Measurements from ENCODE around the gene JPH2.
A peak's percentile ranks its signal among the peaks of the same experiment; 100 is the strongest.

JPH2 gene

DNA sequence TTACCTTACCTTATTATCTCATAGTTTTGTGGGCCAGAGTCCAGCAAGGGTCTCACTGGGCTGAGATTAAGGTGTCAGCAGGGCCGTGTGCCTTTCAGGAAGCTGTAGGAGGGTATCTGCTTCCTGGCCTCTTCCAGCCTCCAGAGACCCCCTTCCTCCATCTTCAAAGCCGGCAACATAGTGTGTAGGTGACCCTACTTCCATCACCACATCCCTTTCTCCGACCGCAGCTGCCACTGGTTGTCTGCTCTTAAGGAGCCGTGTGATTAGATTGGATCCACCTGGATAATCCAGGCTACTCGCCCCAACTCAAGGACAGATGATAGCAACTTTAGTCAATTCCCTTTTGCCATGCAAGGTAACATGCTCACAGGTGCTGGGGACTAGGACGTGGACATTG is 91.2 kb downstream of the JPH2 start:
- no peak for DNase-seq

DNA sequence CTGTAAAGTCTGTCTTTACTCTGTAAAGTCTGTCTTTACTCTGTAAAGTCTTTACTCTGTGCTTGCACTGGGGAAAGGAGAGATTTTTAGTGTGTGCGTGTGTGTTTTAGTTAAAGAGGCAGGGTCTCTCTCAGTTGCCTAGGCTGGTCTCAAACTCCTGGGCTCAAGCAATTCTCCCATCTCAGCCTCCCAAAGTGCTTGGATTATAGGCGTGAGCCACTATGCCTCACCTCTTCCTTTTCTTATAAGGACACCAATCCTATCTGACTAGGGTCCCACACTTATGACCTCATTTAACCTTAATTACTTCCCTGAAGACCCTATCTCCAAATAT is 93.8 kb downstream of the JPH2 start:
- no peak for DNase-seq

DNA sequence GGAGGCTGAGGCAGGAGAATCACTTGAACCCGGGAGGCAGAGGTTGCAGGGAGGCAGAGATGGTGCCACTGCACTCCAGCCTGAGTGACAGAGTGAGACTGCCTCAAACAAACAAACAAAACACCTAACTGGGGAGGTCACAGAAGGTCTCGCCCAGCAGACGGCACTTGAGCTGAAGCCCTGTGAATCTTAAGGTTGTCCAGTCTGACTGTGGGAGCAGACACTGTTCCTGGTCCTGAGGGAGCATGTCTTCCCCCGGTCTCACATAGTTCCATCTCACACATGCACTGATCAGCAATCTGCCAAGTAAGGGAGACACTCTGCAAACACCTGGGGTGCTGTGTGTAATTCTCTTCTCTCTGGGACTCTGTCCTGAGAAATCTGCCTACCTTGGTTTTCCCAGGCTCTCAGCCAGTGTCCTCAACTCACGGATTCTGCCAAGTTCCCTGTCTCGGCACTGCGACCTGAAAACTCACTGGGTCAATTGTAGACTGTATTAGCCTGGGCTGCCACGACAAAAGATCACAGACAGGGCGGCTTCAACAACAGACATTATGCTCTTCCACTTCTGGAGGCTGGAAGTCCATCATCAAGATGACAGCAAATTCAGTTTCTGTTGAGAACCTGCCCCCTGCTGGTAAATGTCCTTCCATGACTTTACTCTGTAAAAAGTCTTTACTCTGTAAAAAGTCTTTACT is 94.3 kb downstream of the JPH2 start:
- no peak for DNase-seq

DNA sequence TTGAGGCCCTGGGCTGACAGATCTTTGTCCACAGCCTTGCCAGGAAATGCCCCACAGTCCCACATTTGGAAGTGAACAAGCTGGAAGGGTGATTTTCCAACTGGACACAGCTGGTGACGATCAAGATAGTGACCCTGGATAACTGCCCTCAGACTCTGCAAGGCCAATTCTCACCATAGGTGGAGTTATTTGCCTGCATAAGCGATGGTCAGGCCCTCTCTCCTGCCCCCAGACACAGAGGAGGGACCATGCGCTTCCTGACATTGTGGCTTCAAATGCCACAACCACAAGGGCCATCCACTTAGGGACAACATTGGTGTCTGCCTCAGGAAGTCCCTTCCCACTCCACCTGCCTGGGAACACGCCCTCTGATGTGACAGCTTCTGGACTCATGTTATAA is 96.0 kb downstream of the JPH2 start:
- no peak for DNase-seq

DNA sequence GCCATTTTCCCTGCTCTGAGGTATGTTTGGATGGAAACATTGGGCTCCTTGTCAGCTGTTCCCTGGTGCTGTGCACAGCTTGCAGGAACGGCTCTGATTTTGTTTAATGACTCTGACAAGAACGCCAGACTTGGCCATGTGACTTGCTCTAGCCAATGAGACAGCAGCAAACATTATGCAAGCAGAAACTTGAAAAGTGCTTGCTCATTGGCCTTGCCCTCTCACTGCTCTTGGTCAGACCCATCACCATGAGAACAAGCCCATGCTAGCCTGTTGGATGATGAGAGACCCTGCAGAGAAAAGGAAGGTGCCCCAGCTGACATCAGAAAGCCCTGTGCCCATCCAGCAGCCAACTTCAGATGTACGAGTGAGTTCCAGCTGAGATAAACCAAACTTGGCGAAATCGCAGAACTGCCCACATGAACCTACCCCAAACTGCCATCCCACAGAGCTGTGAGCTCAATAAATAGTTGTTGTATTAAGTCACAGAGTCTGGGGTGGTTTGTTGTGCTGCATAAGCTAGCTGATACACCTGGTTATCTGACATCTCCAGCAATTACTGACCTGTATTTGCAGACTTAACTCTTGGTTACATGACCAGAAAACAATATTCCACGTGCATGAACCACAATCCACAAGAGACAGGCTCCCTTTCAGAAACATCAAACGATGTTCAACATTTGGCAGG is 96.9 kb downstream of the JPH2 start:
- no peak for DNase-seq

DNA sequence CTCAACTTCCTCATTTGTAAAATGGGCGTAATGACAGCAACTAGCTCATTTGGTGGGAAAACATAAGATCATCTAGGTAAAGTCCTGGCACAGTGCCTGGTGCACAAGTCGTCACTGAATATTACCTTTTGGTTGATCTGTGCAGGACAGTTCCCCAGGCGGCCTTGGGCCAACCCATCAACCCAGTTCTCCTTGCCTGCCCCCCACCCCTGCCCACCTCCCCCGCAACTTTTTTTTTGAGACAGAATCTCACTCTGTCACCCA is 99.2 kb downstream of the JPH2 start:
- no peak for DNase-seq

DNA sequence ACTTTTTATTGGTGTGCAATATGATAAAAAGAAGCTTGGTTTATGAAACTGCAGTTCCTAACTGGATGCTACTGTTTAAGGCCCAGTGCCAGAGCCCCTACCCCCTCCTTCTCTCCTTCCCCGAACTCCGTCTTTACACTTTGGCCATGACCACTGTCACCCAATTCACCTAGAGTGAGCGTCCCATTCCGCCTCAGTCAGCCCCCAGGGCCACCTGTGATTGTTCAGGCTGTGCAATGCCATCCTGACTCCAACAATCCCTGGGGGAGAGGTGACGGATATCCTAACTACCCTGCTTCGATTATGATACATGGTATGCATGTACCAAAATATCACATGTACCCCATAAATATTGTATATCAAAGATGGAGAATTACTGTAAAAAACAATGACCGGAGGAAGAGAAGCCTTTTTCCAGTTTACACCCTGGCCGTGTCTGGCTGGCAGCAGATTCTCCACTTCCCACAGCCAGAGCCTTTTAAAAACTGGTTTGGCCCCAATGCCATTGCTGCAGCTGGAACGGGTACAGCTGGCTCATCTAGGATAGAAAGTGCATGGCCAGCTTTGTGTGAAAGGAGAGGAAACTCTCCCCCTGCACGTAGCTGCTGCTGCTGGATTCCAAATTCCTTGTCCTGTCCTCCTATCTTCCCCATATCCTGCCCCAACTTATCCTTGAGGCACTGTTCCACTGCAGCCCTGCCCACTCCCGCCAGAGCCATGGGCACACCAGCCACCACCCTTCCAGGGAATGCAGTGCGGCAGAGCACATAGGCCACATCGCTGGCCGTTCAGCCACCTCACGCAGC is 99.7 kb downstream of the JPH2 start:
- DNase-seq, result no peak

DNA sequence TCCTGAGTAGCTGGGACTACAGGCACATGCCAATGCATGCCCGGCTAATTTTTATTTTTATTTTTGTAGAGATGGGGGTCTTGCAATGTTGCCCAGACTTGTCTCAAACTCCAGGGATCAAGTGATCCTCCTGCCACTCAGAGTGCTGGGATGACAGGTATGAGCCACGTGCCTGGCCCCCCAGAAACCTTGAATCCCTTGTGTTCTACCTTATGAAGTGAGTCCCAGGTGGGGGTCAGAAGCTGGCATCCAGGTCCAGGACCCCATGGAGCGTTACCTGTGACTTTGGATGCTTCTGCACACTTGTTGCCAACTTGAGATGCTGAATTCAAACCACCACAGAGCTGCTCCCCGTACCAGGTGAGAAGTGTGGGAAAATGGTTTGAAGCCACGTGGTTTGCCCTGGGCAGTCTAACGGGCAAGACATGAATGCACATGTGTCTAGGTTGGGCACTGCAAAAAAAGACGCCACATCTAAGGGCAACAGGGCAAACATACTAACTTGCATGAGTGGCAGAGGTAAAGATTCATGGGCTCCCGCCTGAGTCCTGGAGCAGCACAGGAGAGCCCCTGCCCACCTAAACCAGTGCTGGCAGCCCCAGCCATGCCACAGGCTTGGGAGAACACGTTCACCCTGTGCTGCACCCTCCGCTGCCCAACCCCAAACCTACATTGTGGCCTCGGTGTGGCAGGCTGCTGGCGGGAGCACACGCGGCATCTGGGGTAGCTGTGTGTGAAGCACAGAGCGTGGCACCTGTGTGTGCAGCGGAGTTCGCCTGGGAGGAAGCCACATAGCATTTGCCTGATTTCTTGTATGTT is 101.2 kb downstream of the JPH2 start:
- no peak for DNase-seq

DNA sequence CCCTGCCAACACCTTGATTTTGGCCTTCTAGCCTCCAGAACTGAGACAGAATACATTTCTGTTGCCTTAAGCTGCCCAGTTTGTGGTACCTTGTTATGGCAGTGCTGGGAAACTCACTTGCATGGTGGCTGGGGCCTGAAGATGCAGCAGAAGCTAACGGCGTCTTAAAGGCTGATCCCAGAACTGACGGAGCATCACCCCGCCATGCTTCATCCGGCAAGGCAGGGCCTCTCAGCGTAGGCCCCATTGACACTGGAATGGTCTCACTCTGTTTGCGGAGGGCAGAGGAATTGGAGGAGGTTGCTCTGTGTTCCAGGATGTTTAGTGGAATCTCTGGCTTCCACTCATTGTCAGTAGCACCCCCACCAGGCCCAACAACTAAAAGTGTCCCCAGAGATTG is 102.1 kb downstream of the JPH2 start:
- no peak for DNase-seq

DNA sequence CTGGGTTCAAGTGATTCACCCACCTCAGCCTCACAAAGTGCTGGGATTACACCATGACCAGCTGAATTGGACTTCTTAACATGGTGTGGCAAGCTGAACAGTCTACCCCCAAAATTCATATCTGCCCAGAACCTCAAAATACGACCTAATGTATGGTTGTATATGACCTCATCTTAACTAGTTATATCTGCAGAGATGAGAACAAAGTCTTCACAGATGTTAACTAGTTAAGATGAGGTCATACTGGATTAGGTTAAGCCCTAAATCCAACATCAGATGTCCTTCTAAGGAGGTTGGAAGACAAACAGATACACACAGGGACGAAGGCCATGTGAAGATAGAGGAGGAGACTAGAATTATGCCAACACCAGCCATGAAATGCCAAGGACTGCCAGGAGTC is 102.5 kb downstream of the JPH2 start:
- no peak for DNase-seq

DNA sequence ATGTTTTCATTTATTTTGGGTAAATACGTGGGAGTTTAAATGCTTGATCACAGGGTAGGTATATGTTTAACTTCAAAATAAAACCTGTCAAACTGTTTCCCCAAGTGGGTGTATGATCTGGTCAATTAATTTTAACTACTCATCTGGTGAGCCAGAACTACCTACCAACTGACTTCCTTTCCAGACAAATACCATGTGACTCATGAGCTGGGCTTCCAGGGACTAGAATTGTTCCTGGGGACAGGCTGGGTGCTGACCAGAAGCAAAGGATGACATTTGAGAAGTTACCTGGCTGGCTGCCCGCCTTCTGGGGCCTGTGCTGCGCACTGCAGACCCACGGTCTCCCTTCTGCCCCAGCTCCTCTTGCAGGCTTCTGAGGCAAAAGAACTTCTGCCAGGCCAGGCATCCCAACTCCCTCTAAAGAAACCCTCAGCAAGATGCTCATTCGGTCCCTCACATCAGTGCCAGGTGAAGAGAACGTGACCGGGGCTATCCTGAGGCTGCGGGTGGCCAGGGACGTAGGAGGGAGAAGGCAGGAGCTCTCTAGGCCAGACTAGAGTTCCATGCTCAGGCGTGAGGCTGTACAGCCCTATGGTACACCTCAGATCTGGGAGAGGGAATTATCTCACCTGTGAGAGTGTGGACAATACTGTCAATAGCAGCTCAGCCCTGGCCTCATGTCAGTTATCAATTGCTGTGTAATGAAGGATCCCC is 103.6 kb downstream of the JPH2 start:
- no peak for DNase-seq

DNA sequence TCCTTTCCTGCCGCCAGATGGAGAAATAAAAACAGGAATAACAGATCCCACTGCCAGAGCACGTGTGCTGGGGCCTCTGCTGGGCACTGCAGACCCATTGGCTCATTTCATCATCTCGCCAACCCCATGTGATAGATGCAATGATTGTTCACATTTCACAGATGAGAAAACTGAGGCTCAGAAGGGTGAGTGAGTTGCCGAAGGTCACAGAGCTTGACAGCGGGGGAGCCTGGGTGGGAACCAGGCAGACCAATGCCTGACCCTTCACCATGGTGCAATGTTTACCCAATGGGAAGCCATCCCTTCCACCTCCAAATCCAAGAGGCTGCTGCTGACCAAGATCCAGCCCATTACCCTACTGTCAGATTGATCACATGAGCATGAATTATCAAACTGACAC is 105.1 kb downstream of the JPH2 start:
- no peak for DNase-seq

DNA sequence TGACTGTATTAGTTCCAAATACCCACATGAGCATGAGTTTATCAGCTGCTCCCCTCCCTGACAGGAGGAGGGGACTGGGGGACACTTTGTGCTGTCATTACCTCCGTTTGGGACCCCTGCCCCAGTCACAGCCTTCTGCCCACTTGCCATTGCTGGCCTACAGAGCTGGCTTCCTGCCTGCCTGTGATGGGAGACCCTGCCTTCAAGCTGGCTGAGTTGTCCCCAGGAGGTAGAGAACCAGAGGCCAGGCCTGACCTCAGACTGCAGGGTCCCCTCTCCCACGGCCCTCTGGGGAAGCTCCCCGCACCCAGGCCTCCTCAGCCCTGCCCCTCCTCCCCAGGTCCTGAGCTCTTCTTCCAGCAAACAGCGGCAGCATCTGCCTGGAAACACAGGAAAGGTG is 105.5 kb downstream of the JPH2 start:
- DNase-seq, result no peak

DNA sequence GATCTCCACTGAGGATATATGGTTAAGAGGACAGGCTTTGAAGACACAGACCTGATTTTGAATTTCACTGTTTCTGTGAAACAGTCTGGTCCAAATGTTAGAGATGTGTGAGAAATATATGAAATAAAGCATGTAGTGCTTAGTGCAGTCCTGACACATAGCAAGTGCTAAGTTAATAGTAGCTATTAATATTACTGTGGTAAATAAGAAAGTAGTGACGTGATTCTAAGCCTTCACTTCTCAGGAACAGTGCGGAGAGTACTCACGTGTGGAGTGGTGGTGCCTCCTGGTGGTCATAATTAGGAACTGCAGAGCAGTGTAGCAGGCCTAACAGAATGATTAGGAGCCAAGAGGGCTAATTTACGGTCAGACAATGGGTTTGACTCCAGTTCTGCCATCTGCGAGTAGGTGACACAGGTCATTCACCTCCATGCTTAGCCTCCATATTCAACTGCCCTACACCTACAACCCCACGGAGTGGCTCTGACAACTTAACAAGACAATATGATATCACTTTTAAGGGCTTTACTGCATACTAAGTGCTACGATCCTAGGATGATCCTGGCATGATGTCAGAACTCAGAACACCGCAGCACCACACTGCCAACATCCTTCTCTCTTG is 106.2 kb downstream of the JPH2 start:
- peak; percentile 72 for DNase-seq

DNA sequence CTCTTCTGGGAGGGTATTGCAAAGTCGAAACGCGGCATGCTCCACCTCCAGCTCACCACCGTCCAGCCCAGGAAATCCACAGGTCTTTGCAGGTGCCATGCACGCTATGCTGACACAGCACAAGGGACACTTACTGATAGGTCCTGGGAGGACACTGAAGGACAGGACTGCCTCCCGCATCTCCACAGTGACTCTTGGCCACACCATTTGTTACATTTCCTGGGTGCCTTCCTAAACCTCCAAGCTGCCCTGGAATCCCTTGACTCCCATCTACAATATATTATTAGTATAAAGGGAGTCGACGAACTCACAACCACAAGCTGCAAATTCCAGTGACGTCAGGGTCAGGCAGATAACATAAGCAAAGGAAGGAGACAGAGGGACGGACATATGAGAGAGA is 106.9 kb downstream of the JPH2 start:
- no peak for DNase-seq

DNA sequence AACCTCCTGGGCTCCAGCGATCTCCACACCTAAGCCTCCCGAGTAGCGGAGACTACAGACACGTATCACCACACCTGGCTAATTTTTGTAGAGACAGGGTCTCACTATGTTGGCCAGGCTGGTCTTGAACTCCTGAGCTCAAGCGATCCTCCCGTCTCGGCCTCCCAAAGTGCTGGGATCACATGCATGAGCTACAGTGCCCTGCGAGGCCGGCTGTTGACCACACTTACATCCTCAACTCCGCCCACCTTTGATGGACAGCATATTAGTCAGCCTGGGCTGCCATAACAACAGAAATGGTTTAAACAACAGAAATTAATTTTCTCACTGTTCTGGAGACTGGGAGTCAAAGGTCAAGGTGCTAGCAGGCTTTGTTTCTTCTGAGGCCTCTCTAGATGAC is 107.7 kb downstream of the JPH2 start:
- no peak for DNase-seq

DNA sequence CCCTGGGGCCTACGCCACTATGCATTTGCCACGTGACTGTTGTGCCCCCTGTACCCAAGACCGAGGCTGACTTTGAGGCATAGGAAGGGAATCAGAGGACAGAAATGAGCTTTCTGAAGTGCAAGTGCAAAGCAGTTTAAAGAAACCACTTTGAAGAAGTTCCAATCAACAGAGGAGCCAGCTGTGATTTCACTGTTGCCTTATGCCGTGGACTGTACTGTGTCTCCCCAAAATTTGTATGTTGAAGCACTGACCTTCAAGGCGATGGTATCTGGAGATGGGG is 111.1 kb downstream of the JPH2 start:
- DNase-seq, result no peak

DNA sequence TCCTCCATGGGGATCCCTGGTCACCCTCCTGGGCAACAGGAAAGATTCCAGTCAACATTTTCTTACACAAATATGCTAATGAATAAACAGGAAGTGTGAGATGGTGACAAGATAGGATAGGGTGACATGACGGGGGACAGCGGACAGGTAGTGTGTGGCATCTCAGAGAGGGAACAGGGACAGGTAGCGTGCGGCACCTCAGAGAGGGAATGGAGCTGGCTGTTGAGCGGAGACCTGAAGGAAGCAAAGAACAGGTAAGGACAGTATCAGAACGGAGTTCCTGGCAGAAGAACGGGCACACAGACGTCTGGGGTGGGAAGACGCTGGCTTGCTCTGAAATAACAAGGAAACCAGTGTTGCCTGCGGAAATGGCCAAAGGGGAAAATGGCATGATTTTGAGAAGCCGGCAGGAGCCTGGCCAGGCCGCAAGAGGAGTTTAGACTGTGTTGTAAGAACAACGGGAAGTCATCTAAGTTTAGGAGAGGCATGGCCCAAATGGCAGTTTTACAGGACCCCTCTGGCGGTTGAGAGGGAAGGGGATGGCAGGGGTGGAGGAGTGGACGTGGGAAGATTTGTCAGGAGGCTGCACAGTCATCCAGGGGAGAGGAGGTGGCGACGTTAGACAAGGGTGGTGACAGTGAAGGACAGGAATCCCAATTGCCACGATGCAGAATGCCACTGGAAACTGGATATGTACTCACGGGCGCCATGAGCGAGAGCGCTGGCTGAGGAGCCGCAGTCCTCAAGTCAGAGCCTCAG is 111.6 kb downstream of the JPH2 start:
- no peak for DNase-seq

DNA sequence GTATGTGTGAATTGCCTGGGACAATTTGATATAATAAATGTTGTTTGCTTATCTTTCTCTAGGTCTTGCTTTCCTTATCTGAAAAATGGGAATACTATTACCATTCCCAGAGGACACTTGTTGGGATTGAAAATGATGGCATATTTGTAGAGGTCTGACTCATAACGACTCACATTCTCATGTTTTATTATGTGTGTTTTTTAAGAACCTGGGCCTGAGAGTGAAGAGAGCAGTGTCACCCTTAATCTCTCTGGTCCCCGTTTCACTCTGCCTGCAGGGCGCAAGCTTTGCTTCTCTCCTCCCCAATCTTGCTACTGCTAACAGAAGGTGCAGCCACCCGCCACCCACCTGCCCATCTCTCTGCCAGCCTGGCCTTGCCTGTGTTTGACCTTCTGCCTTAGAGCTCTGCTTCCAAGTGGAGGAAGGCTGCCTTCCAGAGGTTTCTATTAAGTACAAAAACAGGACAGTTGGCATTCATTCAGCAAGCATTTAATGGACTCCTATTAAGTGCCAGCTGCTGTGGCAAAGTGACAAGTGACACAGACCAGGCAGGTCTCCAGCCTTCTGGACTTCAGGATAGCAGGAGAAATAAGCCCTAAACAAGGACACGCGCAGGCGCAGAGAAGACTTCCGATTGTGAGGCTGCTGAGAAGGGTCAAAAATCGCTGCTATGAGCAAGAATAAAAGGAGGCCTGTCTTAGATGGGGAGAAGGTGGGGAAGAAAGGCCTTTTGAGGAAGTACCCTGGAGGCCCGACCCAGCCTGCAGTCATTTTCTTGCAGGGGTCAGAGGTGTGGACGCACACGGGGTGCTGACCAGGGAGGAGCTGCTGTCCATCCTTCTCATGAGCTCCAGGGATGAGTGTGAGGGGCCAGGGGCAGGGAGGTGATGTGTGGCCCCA is 112.5 kb downstream of the JPH2 start:
- no peak for DNase-seq

DNA sequence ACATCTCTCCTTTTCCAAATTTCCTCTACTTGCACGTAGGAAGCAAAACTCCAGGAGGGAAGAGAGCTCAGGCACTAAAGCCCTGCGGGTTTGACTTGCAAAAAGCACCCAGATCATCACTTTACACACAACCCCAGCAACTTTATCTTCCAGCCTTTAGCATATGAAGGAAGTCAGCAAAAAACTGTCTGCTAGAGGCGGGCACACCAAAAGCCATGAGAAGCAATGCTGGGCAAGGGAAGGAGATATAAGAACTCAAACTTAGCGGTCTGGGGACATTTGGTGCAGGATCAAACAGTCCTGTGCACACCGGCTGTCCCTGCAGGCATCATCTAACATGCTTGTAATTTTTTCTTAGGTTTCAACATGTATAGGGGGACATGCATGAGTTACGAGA is 113.3 kb downstream of the JPH2 start:
- DNase-seq, result no peak
